Measurements from ENCODE around the gene GRB10. TPM values are rescaled to one million over a fixed set of nuclear protein-coding genes. Genes with fewer than 3 reads are reported as not detected.

The GRB10 gene
- total and polyA plus RNA-seq, 2 donors (not counting 3 experiments of a cell fraction or from before 2014, with no cell fraction given): 43.7 to 240 TPM

DNA sequence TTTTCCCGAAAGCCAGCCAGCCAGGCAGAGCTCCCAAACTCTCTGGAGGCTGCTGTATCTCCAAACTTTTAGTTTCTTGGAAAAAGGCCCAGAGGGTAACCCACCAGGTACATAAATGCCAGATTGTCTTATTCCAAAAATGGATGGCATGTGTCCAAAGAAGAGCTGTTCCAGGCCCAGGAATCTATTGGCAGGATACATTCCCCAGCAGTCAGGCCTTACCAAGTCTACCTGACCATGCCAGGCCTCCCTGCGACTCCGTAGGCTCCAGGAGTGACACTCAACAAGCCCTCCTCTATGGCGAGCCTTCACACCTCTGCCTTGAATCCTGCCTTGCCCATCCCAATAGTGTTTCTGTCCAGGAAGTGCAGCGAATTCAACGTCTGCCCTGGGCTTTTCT lies 95.6 kb downstream of the GRB10 start:
- intact Hi-C loops (cut with micrococcal nuclease): loop anchor here (10.0 kb wide), 1 partner anchor 482 kb away; no protein-coding TSS in a partner anchor
- POLR2A ChIA-PET: no interaction called here
- TF ChIP-seq POLR2AphosphoS5 (IDR thresholded peaks at IDR 0.05; ENCODE audit: insufficient read depth, low read depth, low read length) (no peak), MYC (IDR thresholded peaks at IDR 0.05; ENCODE audit: low read depth, low read length) (no peak), FOS (IDR thresholded peaks at IDR 0.05; ENCODE audit: borderline replicate concordance, insufficient read depth, low read length) (no peak), EZH2 (IDR thresholded peaks at IDR 0.05; ENCODE audit: borderline replicate concordance, low read depth, low read length, severe bottlenecking) (no peak), POLR2A (IDR thresholded peaks at IDR 0.05; ENCODE audit: low read depth, low read length) (no peak), JUN (IDR thresholded peaks at IDR 0.05; ENCODE audit: borderline replicate concordance, insufficient read depth, insufficient read length, low read depth) (no peak), GATA2 (IDR thresholded peaks at IDR 0.05; ENCODE audit: insufficient read depth, insufficient read length, low read depth, low read length) (no peak)
- TF ChIP-seq, protein P1, sequence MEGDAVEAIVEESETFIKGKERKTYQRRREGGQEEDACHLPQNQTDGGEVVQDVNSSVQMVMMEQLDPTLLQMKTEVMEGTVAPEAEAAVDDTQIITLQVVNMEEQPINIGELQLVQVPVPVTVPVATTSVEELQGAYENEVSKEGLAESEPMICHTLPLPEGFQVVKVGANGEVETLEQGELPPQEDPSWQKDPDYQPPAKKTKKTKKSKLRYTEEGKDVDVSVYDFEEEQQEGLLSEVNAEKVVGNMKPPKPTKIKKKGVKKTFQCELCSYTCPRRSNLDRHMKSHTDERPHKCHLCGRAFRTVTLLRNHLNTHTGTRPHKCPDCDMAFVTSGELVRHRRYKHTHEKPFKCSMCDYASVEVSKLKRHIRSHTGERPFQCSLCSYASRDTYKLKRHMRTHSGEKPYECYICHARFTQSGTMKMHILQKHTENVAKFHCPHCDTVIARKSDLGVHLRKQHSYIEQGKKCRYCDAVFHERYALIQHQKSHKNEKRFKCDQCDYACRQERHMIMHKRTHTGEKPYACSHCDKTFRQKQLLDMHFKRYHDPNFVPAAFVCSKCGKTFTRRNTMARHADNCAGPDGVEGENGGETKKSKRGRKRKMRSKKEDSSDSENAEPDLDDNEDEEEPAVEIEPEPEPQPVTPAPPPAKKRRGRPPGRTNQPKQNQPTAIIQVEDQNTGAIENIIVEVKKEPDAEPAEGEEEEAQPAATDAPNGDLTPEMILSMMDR (IDR thresholded peaks at IDR 0.05; ENCODE audit: extremely low read depth in 1 of 2, insufficient read depth in 1 of 2, low read depth in 1 of 2, low read length in 2 of 2): no peak
- TF ChIP-seq, protein P2, sequence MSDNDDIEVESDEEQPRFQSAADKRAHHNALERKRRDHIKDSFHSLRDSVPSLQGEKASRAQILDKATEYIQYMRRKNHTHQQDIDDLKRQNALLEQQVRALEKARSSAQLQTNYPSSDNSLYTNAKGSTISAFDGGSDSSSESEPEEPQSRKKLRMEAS (IDR thresholded peaks at IDR 0.05; ENCODE audit: insufficient read depth, insufficient read length): no peak

More for the DNA sequence above, 95.6 kb downstream of the GRB10 start:
- peaks cover 2% of the 10 kb centered on the region for H4K20me1 ChIP-seq (replicated peaks; ENCODE audit: control insufficient read depth, extremely low read depth, insufficient read depth, low read length)
- CTCF ChIA-PET: interaction anchor here (0.6 kb wide), 1 partner anchor 79 kb away, joined by 3 read pairs; no protein-coding TSS in a partner anchor
- no peak for DNase-seq (ENCODE audit: low read depth, low spot score)
- H3K79me2 ChIP-seq (ENCODE audit: control insufficient read depth, insufficient read depth, low read length): peaks cover 73% of the 10 kb centered on the region
- no peak for FAIRE-seq
- H3K9ac ChIP-seq (replicated peaks; ENCODE audit: extremely low read depth, insufficient read depth, low read length): no peak overlapping the region
- no peaks in the 10 kb centered on the region for H3K27me3 ChIP-seq (ENCODE audit: control insufficient read depth in 2 of 2, insufficient read depth in 2 of 2, low read length in 2 of 2)
- H3K4me3 ChIP-seq (replicated peaks in 1 of 3; ENCODE audit: insufficient read depth in 1 of 3, low read depth in 1 of 3, low read length in 3 of 3): no peak overlapping the region
- no peak overlapping the region for H2AFZ ChIP-seq (ENCODE audit: low read depth, low read length)
- H3K27ac ChIP-seq (ENCODE audit: insufficient read depth, low read depth, low read length): no peak overlapping the region
- H3K9me3 ChIP-seq (replicated peaks; ENCODE audit: control insufficient read depth, insufficient read depth, low read length): no peaks in the 10 kb centered on the region
- peaks cover 0 to 17% of the 10 kb centered on the region in 2 experiments for H3K36me3 ChIP-seq (ENCODE audit: control insufficient read depth in 2 of 2, extremely low read depth in 1 of 2, insufficient read depth in 2 of 2, low read length in 2 of 2)
- H3K4me1 ChIP-seq (ENCODE audit: control insufficient read depth, extremely low read depth, insufficient read depth, low read length): peaks cover 23% of the 10 kb centered on the region
- H3K9me1 ChIP-seq (replicated peaks; ENCODE audit: control insufficient read depth, extremely low read depth, insufficient read depth, low read length): no peaks in the 10 kb centered on the region
- no peak overlapping the region for H3K4me2 ChIP-seq (ENCODE audit: insufficient read depth, low read length)
- dilution Hi-C loops (cut with MboI; ENCODE audit: extremely low pct_ligation_motif_present, low sequenced_read_pairs): no loop called here
- no TSS peak for BruUV-seq (replicated peaks)

Measured in endothelial cell of umbilical vein (primary cell).